HTERT RPE-1 (cell line): Measurements from ENCODE around the gene ASIC4.

ENCODE experiments used
- in situ Hi-C: fragments of 300-500 bp; cut with MboI; formaldehyde crosslinking; loops from 4 replicates; pipeline ENCODE4 v1.14.3; 2020; ENCODE audit warnings: low sequenced_read_pairs

Gene ASIC4

GRCh38 chr2:219562049-219563020 lies 48.1 kb downstream of the ASIC4 start:
- in situ Hi-C loops: no loop called here

- in situ Hi-C loops: no loop called here
These were observed 49.1 kb downstream of the ASIC4 start for GRCh38 chr2:219563271-219563928.

GRCh38 chr2:219565130-219566080 lies 51.1 kb downstream of the ASIC4 start:
- in situ Hi-C loops: no loop called here

GRCh38 chr2:219566640-219567039 lies 52.4 kb downstream of the ASIC4 start:
- in situ Hi-C loops: no loop called here

DNA sequence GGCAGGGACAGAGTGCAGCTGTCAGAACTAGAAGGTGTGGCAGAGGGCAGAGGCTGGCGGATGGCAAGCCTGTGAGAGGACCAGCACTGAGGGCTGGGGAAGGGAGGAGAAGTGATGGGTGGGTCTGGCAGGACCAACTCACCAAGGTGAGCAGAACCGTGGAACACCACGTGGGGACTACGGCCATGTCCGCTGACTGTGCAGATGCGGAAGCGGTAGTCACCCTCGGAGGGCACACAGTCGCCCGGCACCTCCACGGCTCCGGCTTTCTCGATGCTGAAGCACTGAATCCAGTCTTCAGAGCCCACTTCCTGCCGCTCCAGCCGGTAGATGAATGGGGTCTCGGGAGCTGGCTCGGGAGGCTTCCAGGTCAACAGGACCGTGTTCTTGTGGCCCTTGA lies 52.8 kb downstream of the ASIC4 start:
- in situ Hi-C loops: no loop called here

- in situ Hi-C loops: no loop called here
These were observed 53.6 kb downstream of the ASIC4 start for GRCh38 chr2:219567791-219568361.

DNA sequence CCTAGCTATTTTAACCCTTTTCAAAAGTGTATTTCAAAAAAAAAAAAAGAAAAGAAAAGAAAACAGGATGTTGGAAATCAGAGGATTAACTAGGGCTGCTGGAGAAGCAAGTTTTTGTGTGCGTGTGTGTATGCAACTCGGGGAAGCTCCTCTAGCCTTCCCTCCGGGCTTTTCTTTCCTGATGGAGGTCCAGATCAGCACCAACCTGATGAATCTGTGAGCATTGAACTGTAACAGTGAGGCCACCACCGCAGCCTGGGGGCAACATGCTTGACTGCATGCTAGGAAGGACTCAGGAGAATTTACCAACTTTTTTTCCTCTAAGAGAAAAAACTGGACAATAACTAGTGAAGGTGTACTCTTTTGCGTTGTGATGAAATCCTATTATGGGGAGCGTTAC lies 54.8 kb downstream of the ASIC4 start:
- in situ Hi-C loops: no loop called here

DNA sequence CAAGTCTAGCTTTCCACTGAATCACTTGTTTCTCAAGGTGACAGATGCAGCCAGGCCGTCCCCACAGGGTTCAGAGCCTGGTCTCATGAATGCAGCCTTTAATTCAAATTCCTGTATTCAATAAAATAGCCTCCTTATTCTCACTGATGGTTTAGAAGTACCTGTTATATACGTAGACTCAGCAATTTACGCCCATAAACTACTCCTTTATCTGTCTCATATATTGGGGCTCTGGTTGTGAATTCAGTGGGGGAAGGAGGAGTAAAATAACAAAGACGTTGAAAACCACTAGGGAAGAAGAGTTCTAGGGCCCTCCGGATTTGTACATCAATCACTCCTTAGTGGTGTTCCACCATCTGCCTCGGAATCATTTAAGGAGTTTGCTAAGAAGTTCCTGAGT lies 55.4 kb downstream of the ASIC4 start:
- in situ Hi-C loops: no loop called here

DNA sequence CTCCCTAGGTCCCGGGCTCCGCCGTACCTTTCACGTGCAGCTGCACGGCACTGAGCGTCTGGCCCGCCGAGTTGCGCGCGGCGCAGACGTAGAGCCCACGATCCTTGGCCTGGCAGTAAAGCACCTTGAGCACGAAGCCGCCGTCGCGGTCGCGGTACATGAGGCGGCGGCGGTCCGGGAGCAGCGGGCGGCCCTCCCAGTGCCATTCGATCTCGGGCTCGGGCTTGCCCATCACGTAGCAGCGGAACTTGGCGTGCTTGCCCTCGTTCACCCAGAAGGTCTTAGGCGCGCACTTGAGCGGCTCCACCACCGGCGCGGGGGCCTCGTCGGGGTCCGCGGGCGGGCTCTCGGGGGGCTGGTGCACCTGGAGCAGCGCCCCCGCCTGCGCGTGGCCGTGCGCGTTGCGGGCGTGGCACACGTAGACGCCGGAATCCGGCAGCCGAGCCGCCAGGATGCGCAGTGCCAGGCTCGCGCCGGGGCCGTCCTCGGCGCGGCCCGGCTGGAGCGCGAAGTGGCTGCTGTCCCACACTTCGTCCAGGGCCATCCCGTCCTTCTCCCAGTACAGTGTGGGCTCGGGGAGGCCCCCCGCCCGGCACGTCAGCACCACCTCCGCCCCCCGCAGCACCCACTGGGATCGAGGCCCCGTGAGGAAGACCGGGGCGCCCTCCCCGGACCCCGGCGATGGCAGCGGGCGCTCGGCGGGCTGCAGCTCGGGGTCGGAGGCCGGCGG lies 56.1 kb downstream of the ASIC4 start:
- in situ Hi-C loops: no loop called here

GRCh38 chr2:219570924-219571310 lies 56.6 kb downstream of the ASIC4 start:
- in situ Hi-C loops: no loop called here

GRCh38 chr2:219571311-219572236 lies 57.3 kb downstream of the ASIC4 start, which contains the start of gene OBSL1:
Gene OBSL1 (minus strand): TSS chr2:219571539. CDS start chr2:219571232, 307 bp downstream.
- in situ Hi-C loops: no loop called here

GRCh38 chr2:219572237-219573001 lies 58.1 kb downstream of the ASIC4 start, which contains the start of gene INHA:
Gene INHA (plus strand): TSS chr2:219572310. CDS start chr2:219572375, 65 bp downstream.
- in situ Hi-C loops: no loop called here

GRCh38 chr2:219573166-219573565 lies 58.9 kb downstream of the ASIC4 start:
- in situ Hi-C loops: no loop called here

- in situ Hi-C loops: no loop called here
These were observed 60.4 kb downstream of the ASIC4 start for GRCh38 chr2:219574484-219575311.

GRCh38 chr2:219575566-219576504 lies 61.6 kb downstream of the ASIC4 start:
- in situ Hi-C loops: no loop called here
